OCI-LY3 (cell line): ENCODE results near the gene MAL.

Experiments used
- H2AFZ ChIP-seq: fragments of 200-600, 300-600 bp; shearing (Covaris generic); 2 replicates; pipeline ENCODE4 v1.6.0; 2014; ENCODE audit warnings: antibody characterized with exemption, low read depth, low read length
- H3K27ac ChIP-seq: fragments of 200-600, 300-600 bp; sonication (generic); 2 replicates; pipeline ENCODE4 v1.5.1; 2014; ENCODE audit warnings: mild to moderate bottlenecking, low read length, moderate library complexity, mixed read lengths
- H3K27me3 ChIP-seq: fragments of 200-600, 300-600 bp; sonication (generic); 2 replicates; pipeline ENCODE4 v1.6.1; 2014; ENCODE audit warnings: low read depth, low read length, mixed read lengths
- H3K36me3 ChIP-seq: fragments of 200-600, 300-600 bp; sonication (generic); replicated peaks from 2 replicates; pipeline ENCODE3; 2014; ENCODE audit warnings: low read depth, low read length, mixed read lengths
- H3K4me1 ChIP-seq: fragments of 300-600, 200-600 bp; sonication (generic); 2 replicates; pipeline ENCODE4 v1.6.1; 2014; ENCODE audit warnings: low read length, mixed read lengths
- H3K4me2 ChIP-seq: fragments of 200-600, 300-600 bp; sonication (generic); 2 replicates; pipeline ENCODE4 v1.6.1; 2014; ENCODE audit warnings: low read length, mixed read lengths
- H3K4me3 ChIP-seq: fragments of 300-600, 200-600 bp; sonication (generic); 2 replicates; pipeline ENCODE4 v1.5.1; 2014; ENCODE audit warnings: antibody characterized with exemption, mild to moderate bottlenecking, low read length, moderate library complexity
- H3K79me2 ChIP-seq: fragments of 300-600, 200-600 bp; shearing (Covaris generic); 2 replicates; pipeline ENCODE4 v1.6.1; 2014; ENCODE audit warnings: mild to moderate bottlenecking, low read length, mixed read lengths
- H3K9ac ChIP-seq: fragments of 300-600, 200-600 bp; shearing (Covaris generic); 2 replicates; pipeline ENCODE4 v1.6.0; 2014; ENCODE audit warnings: mild to moderate bottlenecking, low read length, moderate library complexity
- H3K9me3 ChIP-seq: fragments of 200-600, 300-600 bp; shearing (Covaris generic); 2 replicates; pipeline ENCODE4 v1.6.1; 2014; ENCODE audit warnings: low read length, mixed read lengths; ENCODE audit not compliant: insufficient read depth
- H4K20me1 ChIP-seq: fragments of 200-600, 300-600 bp; sonication (generic); 2 replicates; pipeline ENCODE4 v1.6.1; 2016; ENCODE audit warnings: low read length, mixed read lengths; ENCODE audit not compliant: insufficient read depth
- EZH2phosphoT487 ChIP-seq: fragments of 200-600 bp; shearing (Covaris generic); IDR thresholded peaks from 2 replicates; pipeline ENCODE4 v1.6.1; 2018; ENCODE audit warnings: antibody characterized with exemption, mixed run types, low read depth
- TF ChIP-seq, protein P1 (sequence below): fragments of 200-600, 300-600 bp; sonication (generic); IDR thresholded peaks from 2 replicates; pipeline ENCODE4 v1.5.1; 2014; ENCODE audit warnings: antibody characterized with exemption, low read length, low read depth

MAL gene

GRCh38 chr2:95049961-95050360, 24.5 kb downstream of the MAL start:
- TF ChIP-seq, protein P1, sequence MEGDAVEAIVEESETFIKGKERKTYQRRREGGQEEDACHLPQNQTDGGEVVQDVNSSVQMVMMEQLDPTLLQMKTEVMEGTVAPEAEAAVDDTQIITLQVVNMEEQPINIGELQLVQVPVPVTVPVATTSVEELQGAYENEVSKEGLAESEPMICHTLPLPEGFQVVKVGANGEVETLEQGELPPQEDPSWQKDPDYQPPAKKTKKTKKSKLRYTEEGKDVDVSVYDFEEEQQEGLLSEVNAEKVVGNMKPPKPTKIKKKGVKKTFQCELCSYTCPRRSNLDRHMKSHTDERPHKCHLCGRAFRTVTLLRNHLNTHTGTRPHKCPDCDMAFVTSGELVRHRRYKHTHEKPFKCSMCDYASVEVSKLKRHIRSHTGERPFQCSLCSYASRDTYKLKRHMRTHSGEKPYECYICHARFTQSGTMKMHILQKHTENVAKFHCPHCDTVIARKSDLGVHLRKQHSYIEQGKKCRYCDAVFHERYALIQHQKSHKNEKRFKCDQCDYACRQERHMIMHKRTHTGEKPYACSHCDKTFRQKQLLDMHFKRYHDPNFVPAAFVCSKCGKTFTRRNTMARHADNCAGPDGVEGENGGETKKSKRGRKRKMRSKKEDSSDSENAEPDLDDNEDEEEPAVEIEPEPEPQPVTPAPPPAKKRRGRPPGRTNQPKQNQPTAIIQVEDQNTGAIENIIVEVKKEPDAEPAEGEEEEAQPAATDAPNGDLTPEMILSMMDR: no peak
- TF ChIP-seq EZH2phosphoT487: no peak
- Histone ChIP-seq H3K36me3 (no peaks in the 10 kb centered on the region), H3K9me3 (no peaks in the 10 kb centered on the region), H3K4me1 (peaks cover 2% of the 10 kb centered on the region), H3K4me2 (no peak overlapping the region), H2AFZ (no peak overlapping the region), H3K27me3 (peaks cover 10% of the 10 kb centered on the region; the same call in 1 of the 2 replicates), H4K20me1 (no peaks in the 10 kb centered on the region), H3K9ac (no peak overlapping the region), H3K27ac (no peak overlapping the region), H3K4me3 (no peak overlapping the region), H3K79me2 (no peaks in the 10 kb centered on the region)

DNA sequence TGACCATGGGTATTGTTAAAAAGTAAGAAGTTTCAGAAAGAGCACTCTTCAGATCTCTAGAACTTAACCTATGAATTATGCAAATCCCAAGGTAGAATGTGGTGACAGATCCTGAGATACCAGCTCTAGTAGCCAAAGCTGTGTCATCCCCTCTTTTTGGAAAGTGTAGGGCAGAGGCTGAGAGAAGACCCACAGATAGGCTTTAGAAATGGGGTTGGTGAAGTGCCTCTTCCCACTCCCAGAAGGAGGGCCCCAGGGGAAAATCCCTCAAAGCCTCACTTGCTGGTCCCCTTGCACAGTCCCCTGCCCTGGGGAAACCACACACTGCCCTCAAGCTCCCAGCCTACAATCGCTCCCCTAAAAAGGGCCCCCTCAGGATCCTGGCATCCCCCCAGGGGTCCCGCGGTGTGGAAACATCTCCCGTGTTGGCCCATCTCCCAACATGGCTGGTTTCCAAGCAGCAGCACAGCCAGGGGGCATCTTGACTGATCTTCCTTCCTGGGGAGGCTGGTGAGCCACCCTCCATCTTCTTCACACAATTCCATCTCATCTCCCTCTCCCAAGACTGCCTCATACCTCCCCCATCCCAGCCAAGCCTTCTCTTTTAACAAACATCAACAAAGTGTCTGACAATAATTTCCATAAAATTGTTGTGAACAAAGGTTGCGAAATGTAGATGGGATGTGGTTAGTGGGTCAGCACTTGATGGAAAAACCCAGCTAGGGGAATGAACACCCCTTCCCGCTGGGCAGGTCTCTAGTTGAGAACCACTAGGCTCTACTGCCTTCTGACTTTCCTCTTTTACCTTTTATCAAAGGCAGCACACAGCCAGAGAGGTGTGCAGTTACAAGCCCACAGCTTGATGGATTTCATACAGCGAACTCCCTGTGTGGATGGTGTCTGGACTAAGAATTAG, 25.1 kb downstream of the MAL start:
- Histone ChIP-seq H3K4me1 (peaks cover 9% of the 10 kb centered on the region), H3K36me3 (no peaks in the 10 kb centered on the region), H3K79me2 (no peaks in the 10 kb centered on the region), H3K9me3 (no peaks in the 10 kb centered on the region), H3K27me3 (peaks cover 11% of the 10 kb centered on the region; the same call in 1 of the 2 replicates), H3K4me2 (no peak overlapping the region), H3K27ac (no peak overlapping the region), H2AFZ (no peak overlapping the region), H3K9ac (no peak overlapping the region), H3K4me3 (no peak overlapping the region), H4K20me1 (no peaks in the 10 kb centered on the region)
- TF ChIP-seq, protein P1: no peak
- TF ChIP-seq EZH2phosphoT487: no peak

DNA sequence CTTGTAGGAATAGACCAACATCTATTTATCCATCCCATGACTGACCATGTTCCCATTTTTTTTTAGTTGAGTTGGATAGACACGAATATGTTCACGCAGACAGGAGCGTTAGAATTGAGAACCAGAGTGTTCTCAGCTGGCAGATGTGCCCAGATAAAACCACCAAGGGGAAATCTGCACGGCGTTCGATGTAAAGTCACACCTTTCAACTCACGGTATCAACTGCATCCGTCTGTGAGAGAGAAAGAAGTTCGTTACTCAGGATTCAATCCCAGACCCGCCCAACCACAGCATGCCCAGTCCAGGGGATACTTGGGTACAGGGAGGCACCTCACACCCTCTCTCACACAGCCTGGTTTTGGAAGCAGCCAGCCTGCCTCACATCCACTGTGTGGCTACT, 26.1 kb downstream of the MAL start:
- Histone ChIP-seq H3K4me2 (no peak overlapping the region), H3K27me3 (peaks cover 11% of the 10 kb centered on the region; the same call in 1 of the 2 replicates), H3K9ac (no peak overlapping the region), H4K20me1 (no peaks in the 10 kb centered on the region), H3K4me3 (no peak overlapping the region), H3K79me2 (no peaks in the 10 kb centered on the region), H3K4me1 (peaks cover 10% of the 10 kb centered on the region), H3K9me3 (no peaks in the 10 kb centered on the region), H2AFZ (no peak overlapping the region), H3K36me3 (no peaks in the 10 kb centered on the region), H3K27ac (no peak overlapping the region)
- TF ChIP-seq, protein P1: no peak
- no peak for TF ChIP-seq EZH2phosphoT487

DNA sequence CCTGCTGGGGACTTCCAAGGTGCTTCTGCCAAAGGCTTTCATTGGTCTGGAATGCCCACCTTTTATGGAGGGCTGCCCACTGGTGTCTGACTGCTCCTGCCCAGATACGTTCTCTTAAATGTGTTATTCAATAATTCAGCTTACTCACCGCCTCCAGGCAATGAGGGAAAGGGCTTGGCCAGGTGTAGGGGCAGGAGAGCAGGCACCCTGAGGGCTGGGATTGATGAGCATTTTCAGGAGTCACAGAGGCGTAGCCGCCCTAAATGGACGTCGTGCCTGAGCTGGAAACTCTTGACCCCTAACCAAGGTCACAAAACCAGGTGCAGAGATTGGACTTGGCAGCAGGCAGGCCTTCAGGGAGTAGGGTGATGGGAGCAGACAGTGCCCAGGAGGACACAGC, 26.8 kb downstream of the MAL start:
- H3K4me2 ChIP-seq: no peak overlapping the region
- no peak overlapping the region for H3K27ac ChIP-seq
- H3K4me1 ChIP-seq: peaks cover 10% of the 10 kb centered on the region
- no peak overlapping the region for H3K4me3 ChIP-seq
- H2AFZ ChIP-seq: no peak overlapping the region
- no peaks in the 10 kb centered on the region for H3K36me3 ChIP-seq
- H4K20me1 ChIP-seq: no peaks in the 10 kb centered on the region
- no peaks in the 10 kb centered on the region for H3K79me2 ChIP-seq
- no peak overlapping the region for H3K9ac ChIP-seq
- peaks cover 11% of the 10 kb centered on the region; the same call in 1 of the 2 replicates for H3K27me3 ChIP-seq
- TF ChIP-seq, protein P1: no peak
- TF ChIP-seq EZH2phosphoT487: no peak
- no peaks in the 10 kb centered on the region for H3K9me3 ChIP-seq
